Islet precursor cell (in vitro differentiated cells): ENCODE measurements around the gene MYEF2.

Source experiments
- DNase-seq: peaks from one replicate; pipeline ENCODE4 v3.0.0-alpha.2; 2018

Gene MYEF2

GRCh38 chr15:48084759-48085590 lies 93.1 kb downstream of the MYEF2 start:
- DNase-seq: peak; percentile 57
